HCT116 (cell line): Measurements from ENCODE around the gene NDUFS1. TPM values are rescaled to one million over a fixed set of nuclear protein-coding genes. Genes with fewer than 3 reads are reported as not detected.

ENCODE experiments used
- total RNA-seq: library from RNA; stranded (reverse); gene quantifications from one replicate; pipeline ENCODE4 v1.2.1, GENCODE V29; 2021; ENCODE audit not compliant: unreplicated experiment

NDUFS1 gene
- total RNA-seq, 1 experiment from 2014 or later = 86.6 TPM

Other genes starting within 250 kb of the NDUFS1 start
- 14.4 TPM for gene INO80D, start 73.3 kb downstream of the NDUFS1 start, total RNA-seq
- gene EEF1B2, start 451 bp upstream of the NDUFS1 start, total RNA-seq = 985 TPM
- 9.2 TPM for gene ZDBF2, start 115.2 kb upstream of the NDUFS1 start, total RNA-seq